H1 (cell line): Measurements from ENCODE around the gene SKP1. TPM values are rescaled to one million over a fixed set of nuclear protein-coding genes. Genes with fewer than 3 reads are reported as not detected.

Experiments
- CTCF ChIA-PET: fragments of 300-600 bp; sonication (Branson Sonifier 250); formaldehyde crosslinking; loops from one replicate; lab custom pipeline; 2021; ENCODE audit not compliant: partially characterized antibody; lab: Charles Lee
- POLR2A ChIA-PET: fragments of 300-600 bp; sonication (Branson Sonifier 250); formaldehyde crosslinking; loops from one replicate; lab custom pipeline; 2021; ENCODE audit warnings: inconsistent platforms; ENCODE audit not compliant: partially characterized antibody; lab: Charles Lee
- DNase-seq, 2 experiments: peaks; one replicate each; pipeline versions ENCODE4 v3.0.0 to v3.0.0-alpha.2; 2010 to 2022; ENCODE audit warnings: low spot score in 2 of 2, low read depth in 1 of 2, mixed read lengths in 1 of 2
- FAIRE-seq: peaks from 2 replicates; lab custom pipeline; 2011; peaks lifted over from hg19 to GRCh38; lab: Jason Lieb, UNC
- H2AFZ ChIP-seq: 2 replicates; pipeline ENCODE4 v1.8.1; 2012; ENCODE audit warnings: low read length, inconsistent platforms
- H2AK5ac ChIP-seq: 2 replicates; pipeline ENCODE4 v1.6.1; 2013; ENCODE audit warnings: low read depth, low read length
- H2BK120ac ChIP-seq: replicated peaks from 2 replicates; pipeline ENCODE3; 2013; ENCODE audit warnings: low read depth, low read length, inconsistent platforms
- H2BK12ac ChIP-seq: 2 replicates; pipeline ENCODE4 v1.6.1; 2013; ENCODE audit warnings: low read depth, low read length
- H2BK15ac ChIP-seq: 2 replicates; pipeline ENCODE4 v1.6.1; 2013; ENCODE audit warnings: low read length
- H2BK20ac ChIP-seq: 2 replicates; pipeline ENCODE4 v1.6.1; 2013; ENCODE audit warnings: low read length
- H2BK5ac ChIP-seq: 2 replicates; pipeline ENCODE4 v1.6.1; 2013; ENCODE audit warnings: low read depth, low read length
- H3K14ac ChIP-seq: 2 replicates; pipeline ENCODE4 v1.6.1; 2013; ENCODE audit warnings: inconsistent platforms; ENCODE audit not compliant: insufficient read length
- H3K18ac ChIP-seq: 2 replicates; pipeline ENCODE4 v1.6.1; 2013; ENCODE audit warnings: low read length; ENCODE audit errors: extremely low read depth
- H3K23ac ChIP-seq: 2 replicates; pipeline ENCODE4 v1.6.1; 2013; ENCODE audit warnings: inconsistent platforms; ENCODE audit not compliant: insufficient read length
- H3K23me2 ChIP-seq: 2 replicates; pipeline ENCODE4 v1.6.1; 2013; ENCODE audit warnings: low read depth, low read length
- H3K27ac ChIP-seq: 2 replicates; pipeline ENCODE4 v1.6.1; 2011; ENCODE audit warnings: low read depth, low read length, inconsistent platforms
- H3K27me3 ChIP-seq, 4 experiments: replicated peaks in 1 of 4; 1 replicate in 1 of 4; 2 replicates in 3 of 4; pipeline versions ENCODE4 v1.6.1 to v1.8.1; 2011 to 2013; ENCODE audit warnings: low read length in 3 of 4, mild to moderate bottlenecking in 3 of 4, inconsistent platforms in 2 of 4, mixed read lengths in 2 of 4, moderate library complexity in 1 of 4; ENCODE audit not compliant: control insufficient read depth in 3 of 4, insufficient read depth in 3 of 4; ENCODE audit errors: extremely low read depth in 1 of 4
- H3K36me3 ChIP-seq, 4 experiments: 2 replicates each; pipeline versions ENCODE4 v1.6.1 to v1.8.1; 2011 to 2013; ENCODE audit warnings: mild to moderate bottlenecking in 4 of 4, low read length in 3 of 4, moderate library complexity in 2 of 4, control low read depth in 1 of 4, inconsistent platforms in 1 of 4; ENCODE audit not compliant: insufficient read depth in 4 of 4, control insufficient read depth in 2 of 4
- H3K4ac ChIP-seq: replicated peaks from 2 replicates; pipeline ENCODE3; 2013; ENCODE audit warnings: low read length, low read depth, mixed read lengths, inconsistent platforms; ENCODE audit not compliant: insufficient read length
- H3K4me1 ChIP-seq, 4 experiments: replicated peaks in 1 of 4; 1 replicate in 1 of 4; 2 replicates in 3 of 4; pipeline versions ENCODE4 v1.6.1 to v1.8.1; 2011 to 2013; ENCODE audit warnings: low read length in 3 of 4, inconsistent platforms in 2 of 4, mixed read lengths in 1 of 4; ENCODE audit not compliant: insufficient read depth in 4 of 4, control insufficient read depth in 3 of 4
- H3K4me2 ChIP-seq, 2 experiments: 2 replicates each; pipeline versions ENCODE4 v1.6.1 to v1.8.1; 2011 to 2013; ENCODE audit warnings: low read depth in 2 of 2, low read length in 2 of 2, control low read depth in 1 of 2, inconsistent platforms in 1 of 2, mild to moderate bottlenecking in 1 of 2; ENCODE audit not compliant: insufficient read depth in 1 of 2
- H3K4me3 ChIP-seq, 4 experiments: fragments of 200-600, 300-600 bp in 1 of 4; sonication (generic), shearing (Covaris generic), sonication (Bioruptor Twin) in 1 of 4; 2 replicates each; pipeline versions ENCODE4 v1.5.1 to v1.8.1; 2011 to 2016; ENCODE audit warnings: low read length in 4 of 4, low read depth in 3 of 4, control low read depth in 2 of 4, inconsistent platforms in 2 of 4, mild to moderate bottlenecking in 2 of 4, mixed read lengths in 1 of 4, moderate library complexity in 1 of 4; ENCODE audit not compliant: insufficient read depth in 2 of 4; ENCODE audit errors: extremely low read depth in 1 of 4
- H3K56ac ChIP-seq: replicated peaks from 2 replicates; pipeline ENCODE3; 2013; ENCODE audit warnings: low read depth, mild to moderate bottlenecking, mixed read lengths, low read length, inconsistent platforms; ENCODE audit not compliant: insufficient read length
- H3K79me1 ChIP-seq: 2 replicates; pipeline ENCODE4 v1.6.1; 2013; ENCODE audit warnings: low read depth, low read length, control low read depth
- H3K79me2 ChIP-seq, 2 experiments: 2 replicates each; pipeline versions ENCODE4 v1.6.1 to v1.8.1; 2012 to 2013; ENCODE audit warnings: low read length in 2 of 2, mild to moderate bottlenecking in 2 of 2, inconsistent platforms in 1 of 2; ENCODE audit not compliant: insufficient read depth in 2 of 2, control insufficient read depth in 1 of 2
- H3K9ac ChIP-seq, 4 experiments: replicated peaks in 1 of 4; 1 replicate in 1 of 4; 2 replicates in 3 of 4; pipeline versions ENCODE4 v1.6.1 to v1.8.1; 2011 to 2013; ENCODE audit warnings: low read depth in 3 of 4, low read length in 3 of 4, control low read depth in 2 of 4, mild to moderate bottlenecking in 2 of 4, moderate library complexity in 2 of 4, inconsistent platforms in 1 of 4; ENCODE audit errors: extremely low read depth in 1 of 4
- H3K9me3 ChIP-seq, 2 experiments: 2 replicates each; pipeline versions ENCODE4 v1.6.1 to v1.8.1; 2012 to 2013; ENCODE audit warnings: mild to moderate bottlenecking in 2 of 2, moderate library complexity in 2 of 2, control low read depth in 1 of 2, inconsistent platforms in 1 of 2, low read depth in 1 of 2, low read length in 1 of 2, mixed read lengths in 1 of 2; ENCODE audit not compliant: insufficient read depth in 2 of 2
- H4K20me1 ChIP-seq, 2 experiments: replicated peaks in 1 of 2; 2 replicates each; pipeline versions ENCODE3 to v1.8.1; 2011 to 2013; ENCODE audit warnings: inconsistent platforms in 2 of 2, low read length in 2 of 2, mild to moderate bottlenecking in 1 of 2; ENCODE audit not compliant: insufficient read depth in 2 of 2, control insufficient read depth in 1 of 2
- H4K5ac ChIP-seq: 2 replicates; pipeline ENCODE4 v1.6.1; 2013; ENCODE audit warnings: low read length, low read depth, mixed read lengths, inconsistent platforms; ENCODE audit not compliant: insufficient read length
- H4K8ac ChIP-seq: 2 replicates; pipeline ENCODE4 v1.8.0; 2013; ENCODE audit warnings: mild to moderate bottlenecking, moderate library complexity, low read length, inconsistent platforms; ENCODE audit not compliant: insufficient read depth; ENCODE audit errors: extremely low read depth
- H4K91ac ChIP-seq: replicated peaks from 2 replicates; pipeline ENCODE3; 2013; ENCODE audit warnings: low read length, mixed read lengths, inconsistent platforms; ENCODE audit not compliant: insufficient read length
- CREB1 ChIP-seq: IDR thresholded peaks from 2 replicates; pipeline ENCODE4 v1.6.1; 2012; ENCODE audit warnings: inconsistent platforms
- CTCF ChIP-seq, 3 experiments: IDR thresholded peaks; 1 replicate in 2 of 3; 2 replicates in 1 of 3; pipeline versions ENCODE4 v1.5.1 to v1.6.1; 2011; ENCODE audit warnings: low read length in 3 of 3, mild to moderate bottlenecking in 3 of 3, inconsistent platforms in 2 of 3, low read depth in 1 of 3, moderate library complexity in 1 of 3; ENCODE audit not compliant: insufficient read depth in 1 of 3; ENCODE audit errors: control extremely low read depth in 1 of 3
- HDAC2 ChIP-seq, 2 experiments: fragments of 300-600 bp in 1 of 2; sonication (generic) in 1 of 2; IDR thresholded peaks; 2 replicates each; pipeline ENCODE4 v1.6.1; 2011 to 2012; ENCODE audit warnings: low read depth in 2 of 2, low read length in 2 of 2, mild to moderate bottlenecking in 2 of 2, moderate library complexity in 2 of 2, borderline replicate concordance in 1 of 2, inconsistent platforms in 1 of 2
- POLR2AphosphoS5 ChIP-seq: IDR thresholded peaks from 2 replicates; pipeline ENCODE4 v1.6.1; 2011; ENCODE audit warnings: low read depth, low read length
- RAD21 ChIP-seq, 2 experiments: IDR thresholded peaks in 1 of 2; conservative IDR thresholded peaks in 1 of 2; 2 replicates each; pipeline ENCODE4 v1.6.1; 2011; ENCODE audit warnings: low read depth in 2 of 2, low read length in 2 of 2, improper control_type of control experiment in 1 of 2, inconsistent platforms in 1 of 2, mild to moderate bottlenecking in 1 of 2, moderate library complexity in 1 of 2
- WGBS, 2 experiments: shearing (Covaris generic) in 1 of 2; methylation state at CpG; one replicate each; pipeline versions ENCODE4 v1.1.6 to v1.1.7; 2013 to 2015; ENCODE audit warnings: low lambda C conversion rate in 2 of 2, mixed read lengths in 2 of 2, inconsistent platforms in 1 of 2, low coverage in 1 of 2, missing lambda C conversion rate in 1 of 2; ENCODE audit not compliant: insufficient replicate concordance in 2 of 2, insufficient coverage in 1 of 2, insufficient read length in 1 of 2; ENCODE audit errors: extremely low coverage in 1 of 2, missing lambda C conversion rate in 1 of 2; 5-methylcytosine and 5-hydroxymethylcytosine counted together
- polyA plus RNA-seq, 7 experiments: library from polyadenylated mRNA; depleted of rRNA in 3 of 7; stranded (reverse) in 5 of 7; unstranded in 2 of 7; fragments of >200 nt in 5 of 7; fragments of 200-250 nt in 2 of 7; gene quantifications; 1 replicate in 5 of 7; 2 replicates in 1 of 7; 4 replicates in 1 of 7; pipeline versions ENCODE4 v1.2.1 to v1.2.3, GENCODE V29; 2011 to 2013; ENCODE audit warnings: missing spikeins in 2 of 7, mixed read lengths in 2 of 7
- total RNA-seq: library from RNA; stranded (reverse); fragmentation: NEBNext Ultra II Directional; extraction: Animal tissue kit (Norgen Biotek cat#: 25700); gene quantifications from 2 replicates; pipeline ENCODE4 v1.2.1, GENCODE V29; 2021

SKP1 gene
- total and polyA plus RNA-seq, 2 of the 8 experiments (the other 6 are each of a cell fraction or from before 2014, with no cell fraction given): 163 to 332 TPM

GRCh38 chr5:134184155-134185135, 7.7 kb upstream of the SKP1 start:
- peak overlapping the region; percentile 72; the same call in 1 of the 2 replicates for H2AFZ ChIP-seq
- H4K91ac ChIP-seq: no peak overlapping the region
- H2AK5ac ChIP-seq: no peak overlapping the region
- H3K14ac ChIP-seq: no peak overlapping the region
- no peak overlapping the region for H2BK20ac ChIP-seq
- no peak overlapping the region for H3K4me2 ChIP-seq
- no peak overlapping the region for H4K5ac ChIP-seq
- H2BK12ac ChIP-seq: no peak overlapping the region
- no peak overlapping the region for H2BK5ac ChIP-seq
- no peaks in the 10 kb centered on the region; the same call in 1 of the 2 replicates for H3K23me2 ChIP-seq
- TF ChIP-seq HDAC2 (IDR thresholded peaks at IDR 0.05; ENCODE audit: borderline replicate concordance in 1 of 2, low read depth in 2 of 2, low read length in 2 of 2) (no peak), POLR2AphosphoS5 (no peak), RAD21 (IDR thresholded peaks at IDR 0.05 in 1 of 2, conservative IDR thresholded peaks at IDR 0.05 in 1 of 2; ENCODE audit: low read depth in 2 of 2, low read length in 2 of 2) (peak; percentile 92 to 94), CTCF (IDR thresholded peaks at IDR 0.05; ENCODE audit: control extremely low read depth in 1 of 3, insufficient read depth in 1 of 3, low read depth in 1 of 3, low read length in 3 of 3) (peak; percentile 93 to 97 (median 97)), CREB1 (0 out of 2 replicates have a peak, but pooled peaks have one; percentile 25)
- H3K79me2 ChIP-seq: no peaks in the 10 kb centered on the region
- ChIA-PET POLR2A (interaction anchor here (1.1 to 5.8 kb wide), 5 partner anchors 8 to 105 kb away, joined by 3 to 50 read pairs (median 7); partner anchors contain the start of genes PPP2CA and SKP1), CTCF (interaction anchor here (0.6 to 10.1 kb wide), 39 partner anchors 10 to 556 kb away, joined by 3 to 120 read pairs (median 4); no protein-coding TSS in a partner anchor)
- 0 out of 2 replicates have a peak overlapping the region, but pooled peaks have one; percentile 76 for H2BK15ac ChIP-seq
- no peaks in the 10 kb centered on the region; the same call in 1 of the 2 replicates for H3K79me1 ChIP-seq
- H2BK120ac ChIP-seq: no peak overlapping the region
- FAIRE-seq (peak; percentile 48), DNase-seq (peak; percentile 38 to 90)
- no peak overlapping the region for H3K27ac ChIP-seq
- H3K36me3 ChIP-seq: no peaks in the 10 kb centered on the region
- H3K27me3 ChIP-seq: no peaks in the 10 kb centered on the region
- H4K8ac ChIP-seq: peak overlapping the region; percentile 54; the same call in 1 of the 2 replicates
- H3K56ac ChIP-seq: no peak overlapping the region
- no peak overlapping the region for H3K4ac ChIP-seq
- H3K9me3 ChIP-seq: no peaks in the 10 kb centered on the region
- no peak overlapping the region for H3K18ac ChIP-seq
- no peak overlapping the region for H3K23ac ChIP-seq
- no peaks in the 10 kb centered on the region for H3K4me1 ChIP-seq
- H4K20me1 ChIP-seq: peaks cover 0 to 4% of the 10 kb centered on the region in 2 experiments
- 56% methylated on average over 11 of the region's 11 CpGs; no CpG with 5 or more reads in 1 of the 2 experiments for WGBS, 2 experiments
- H3K4me3 ChIP-seq: no peak overlapping the region
- no peak overlapping the region for H3K9ac ChIP-seq
